Neural cell (in vitro differentiated cells): ENCODE measurements around the gene ZNF195. TPM values are rescaled to one million over a fixed set of nuclear protein-coding genes. Genes with fewer than 3 reads are reported as not detected.

Source experiments
- H2AFZ ChIP-seq: fragments of 200-600, 300-800 bp; sonication (generic), shearing (Covaris generic); 2 replicates; pipeline ENCODE4 v1.6.0; 2014; ENCODE audit warnings: low read depth, mild to moderate bottlenecking, antibody characterized with exemption, low read length, moderate library complexity
- H3F3A ChIP-seq: fragments of 200-600 bp; shearing (Covaris generic); 2 replicates; pipeline ENCODE4 v1.6.1; 2016; ENCODE audit warnings: mild to moderate bottlenecking, moderate library complexity, mixed read lengths, antibody characterized with exemption, low read length; ENCODE audit not compliant: insufficient read depth, poor library complexity, severe bottlenecking
- H3K27ac ChIP-seq: fragments of 200-600, 300-800 bp; sonication (generic), shearing (Covaris generic); 2 replicates; pipeline ENCODE4 v1.5.1; 2014; ENCODE audit warnings: mild to moderate bottlenecking, low read length, moderate library complexity
- H3K27me3 ChIP-seq: fragments of 300-800, 200-600 bp; sonication (generic), shearing (Covaris generic); 2 replicates; pipeline ENCODE4 v1.6.0; 2014; ENCODE audit warnings: mild to moderate bottlenecking, low read depth, low read length, moderate library complexity; ENCODE audit not compliant: insufficient read depth
- H3K36me3 ChIP-seq: fragments of 300-800, 200-600 bp; sonication (generic), shearing (Covaris generic); 2 replicates; pipeline ENCODE4 v1.5.1; 2014; ENCODE audit warnings: mild to moderate bottlenecking, antibody characterized with exemption, low read length, moderate library complexity; ENCODE audit not compliant: insufficient read depth
- H3K4me2 ChIP-seq: fragments of 300-800, 200-600 bp; sonication (generic), shearing (Covaris generic); 2 replicates; pipeline ENCODE4 v1.6.0; 2014; ENCODE audit warnings: mild to moderate bottlenecking, low read length
- H3K4me3 ChIP-seq: fragments of 300-800, 200-600 bp; sonication (generic), shearing (Covaris generic); 2 replicates; pipeline ENCODE4 v1.5.1; 2014; ENCODE audit warnings: mild to moderate bottlenecking, low read length, moderate library complexity
- H3K79me2 ChIP-seq: fragments of 200-600 bp; shearing (Covaris generic); replicated peaks from 2 replicates; pipeline ENCODE4 v1.6.0; 2014; ENCODE audit warnings: mild to moderate bottlenecking, low read length, moderate library complexity; ENCODE audit not compliant: insufficient read depth
- H3K9ac ChIP-seq: fragments of 300-800, 200-600 bp; sonication (generic), shearing (Covaris generic); 2 replicates; pipeline ENCODE4 v1.6.1; 2016; ENCODE audit warnings: mild to moderate bottlenecking, low read length, mixed read lengths
- H3K9me2 ChIP-seq: fragments of 200-600 bp; shearing (Covaris generic); 2 replicates; pipeline ENCODE4 v1.6.1; 2016; ENCODE audit warnings: mild to moderate bottlenecking, low read length, mixed read lengths; ENCODE audit not compliant: insufficient read depth
- H3K9me3 ChIP-seq: fragments of 200-600, 300-800 bp; sonication (generic), shearing (Covaris generic); 2 replicates; pipeline ENCODE4 v1.6.1; 2016; ENCODE audit warnings: mild to moderate bottlenecking, mixed run types, low read length, moderate library complexity, mixed read lengths
- H4K20me1 ChIP-seq: fragments of 200-600 bp; shearing (Covaris generic); 2 replicates; pipeline ENCODE4 v1.6.1; 2016; ENCODE audit warnings: mild to moderate bottlenecking, mixed run types; ENCODE audit not compliant: insufficient read depth
- EP300 ChIP-seq: fragments of 450-650 bp; conservative IDR thresholded peaks from 2 replicates; pipeline ENCODE4 v1.6.1; 2014; ENCODE audit warnings: antibody characterized with exemption, mild to moderate bottlenecking, moderate library complexity; ENCODE audit not compliant: poor library complexity, severe bottlenecking
- EZH2 ChIP-seq: fragments of 200-600, 300-800 bp; shearing (Covaris generic), sonication (generic); IDR thresholded peaks from 2 replicates; pipeline ENCODE4 v1.6.1; 2014; ENCODE audit warnings: antibody characterized with exemption, low read length, borderline replicate concordance, mild to moderate bottlenecking; ENCODE audit not compliant: insufficient read depth, poor library complexity, severe bottlenecking
- MXI1 ChIP-seq: fragments of 450-650 bp; conservative IDR thresholded peaks from 2 replicates; pipeline ENCODE4 v1.6.1; 2014; ENCODE audit warnings: antibody characterized with exemption, mild to moderate bottlenecking; ENCODE audit not compliant: poor library complexity, severe bottlenecking
- POLR2AphosphoS5 ChIP-seq: IDR thresholded peaks from 2 replicates; pipeline ENCODE4 v1.6.1; 2012
- RAD21 ChIP-seq: fragments of 450-650 bp; conservative IDR thresholded peaks from 2 replicates; pipeline ENCODE4 v1.6.1; 2014; ENCODE audit warnings: antibody characterized with exemption, mild to moderate bottlenecking, moderate library complexity
- SMC3 ChIP-seq: fragments of 450-650 bp; conservative IDR thresholded peaks from 2 replicates; pipeline ENCODE4 v1.6.1; 2014; ENCODE audit warnings: antibody characterized with exemption, mild to moderate bottlenecking, moderate library complexity; ENCODE audit not compliant: poor library complexity
- TAF1 ChIP-seq: IDR thresholded peaks from 2 replicates; pipeline ENCODE4 v1.6.1; 2012; ENCODE audit warnings: low read depth
- polyA plus RNA-seq: library from polyadenylated mRNA; depleted of rRNA; stranded (reverse); fragments of >200 nt; gene quantifications from 2 replicates; pipeline ENCODE4 v1.2.3, GENCODE V29; 2014
- TF ChIP-seq, protein P1 (sequence below): fragments of 450-650 bp; IDR thresholded peaks from 2 replicates; pipeline ENCODE4 v1.5.1; 2014; ENCODE audit warnings: antibody characterized with exemption, mild to moderate bottlenecking, moderate library complexity; ENCODE audit not compliant: poor library complexity, severe bottlenecking
- TF ChIP-seq, protein P2 (sequence below): IDR thresholded peaks from 2 replicates; pipeline ENCODE4 v1.6.1; 2012; ENCODE audit warnings: borderline replicate concordance

The ZNF195 gene
- polyA plus RNA-seq, 1 donor from 2014 or later: 101 TPM

- Histone ChIP-seq H4K20me1 (no peaks in the 10 kb centered on the region), H3K79me2 (peaks cover 11% of the 10 kb centered on the region), H3F3A (no peaks in the 10 kb centered on the region), H3K9ac (no peak overlapping the region), H3K27me3 (no peaks in the 10 kb centered on the region), H2AFZ (no peak overlapping the region), H3K9me3 (no peaks in the 10 kb centered on the region), H3K36me3 (peaks cover under 1% of the 10 kb centered on the region), H3K4me3 (no peak overlapping the region), H3K9me2 (no peaks in the 10 kb centered on the region), H3K27ac (no peak overlapping the region), H3K4me2 (no peak overlapping the region)
- no peak for TF ChIP-seq SMC3
- no peak for TF ChIP-seq EZH2
- no peak for TF ChIP-seq MXI1
- no peak for TF ChIP-seq RAD21
- TF ChIP-seq EP300: no peak
- TF ChIP-seq, protein P1, sequence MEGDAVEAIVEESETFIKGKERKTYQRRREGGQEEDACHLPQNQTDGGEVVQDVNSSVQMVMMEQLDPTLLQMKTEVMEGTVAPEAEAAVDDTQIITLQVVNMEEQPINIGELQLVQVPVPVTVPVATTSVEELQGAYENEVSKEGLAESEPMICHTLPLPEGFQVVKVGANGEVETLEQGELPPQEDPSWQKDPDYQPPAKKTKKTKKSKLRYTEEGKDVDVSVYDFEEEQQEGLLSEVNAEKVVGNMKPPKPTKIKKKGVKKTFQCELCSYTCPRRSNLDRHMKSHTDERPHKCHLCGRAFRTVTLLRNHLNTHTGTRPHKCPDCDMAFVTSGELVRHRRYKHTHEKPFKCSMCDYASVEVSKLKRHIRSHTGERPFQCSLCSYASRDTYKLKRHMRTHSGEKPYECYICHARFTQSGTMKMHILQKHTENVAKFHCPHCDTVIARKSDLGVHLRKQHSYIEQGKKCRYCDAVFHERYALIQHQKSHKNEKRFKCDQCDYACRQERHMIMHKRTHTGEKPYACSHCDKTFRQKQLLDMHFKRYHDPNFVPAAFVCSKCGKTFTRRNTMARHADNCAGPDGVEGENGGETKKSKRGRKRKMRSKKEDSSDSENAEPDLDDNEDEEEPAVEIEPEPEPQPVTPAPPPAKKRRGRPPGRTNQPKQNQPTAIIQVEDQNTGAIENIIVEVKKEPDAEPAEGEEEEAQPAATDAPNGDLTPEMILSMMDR: no peak
- TF ChIP-seq, protein P2, sequence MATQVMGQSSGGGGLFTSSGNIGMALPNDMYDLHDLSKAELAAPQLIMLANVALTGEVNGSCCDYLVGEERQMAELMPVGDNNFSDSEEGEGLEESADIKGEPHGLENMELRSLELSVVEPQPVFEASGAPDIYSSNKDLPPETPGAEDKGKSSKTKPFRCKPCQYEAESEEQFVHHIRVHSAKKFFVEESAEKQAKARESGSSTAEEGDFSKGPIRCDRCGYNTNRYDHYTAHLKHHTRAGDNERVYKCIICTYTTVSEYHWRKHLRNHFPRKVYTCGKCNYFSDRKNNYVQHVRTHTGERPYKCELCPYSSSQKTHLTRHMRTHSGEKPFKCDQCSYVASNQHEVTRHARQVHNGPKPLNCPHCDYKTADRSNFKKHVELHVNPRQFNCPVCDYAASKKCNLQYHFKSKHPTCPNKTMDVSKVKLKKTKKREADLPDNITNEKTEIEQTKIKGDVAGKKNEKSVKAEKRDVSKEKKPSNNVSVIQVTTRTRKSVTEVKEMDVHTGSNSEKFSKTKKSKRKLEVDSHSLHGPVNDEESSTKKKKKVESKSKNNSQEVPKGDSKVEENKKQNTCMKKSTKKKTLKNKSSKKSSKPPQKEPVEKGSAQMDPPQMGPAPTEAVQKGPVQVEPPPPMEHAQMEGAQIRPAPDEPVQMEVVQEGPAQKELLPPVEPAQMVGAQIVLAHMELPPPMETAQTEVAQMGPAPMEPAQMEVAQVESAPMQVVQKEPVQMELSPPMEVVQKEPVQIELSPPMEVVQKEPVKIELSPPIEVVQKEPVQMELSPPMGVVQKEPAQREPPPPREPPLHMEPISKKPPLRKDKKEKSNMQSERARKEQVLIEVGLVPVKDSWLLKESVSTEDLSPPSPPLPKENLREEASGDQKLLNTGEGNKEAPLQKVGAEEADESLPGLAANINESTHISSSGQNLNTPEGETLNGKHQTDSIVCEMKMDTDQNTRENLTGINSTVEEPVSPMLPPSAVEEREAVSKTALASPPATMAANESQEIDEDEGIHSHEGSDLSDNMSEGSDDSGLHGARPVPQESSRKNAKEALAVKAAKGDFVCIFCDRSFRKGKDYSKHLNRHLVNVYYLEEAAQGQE: no peak
- TF ChIP-seq TAF1: no peak
- TF ChIP-seq POLR2AphosphoS5: no peak
Measured at GRCh38 chr11:3382613-3383285, 3.8 kb upstream of the ZNF195 start.

- H3K79me2 ChIP-seq: peaks cover 21% of the 10 kb centered on the region
- H3K4me2 ChIP-seq: no peak overlapping the region
- no peak overlapping the region for H2AFZ ChIP-seq
- H3K9me3 ChIP-seq: no peaks in the 10 kb centered on the region
- peaks cover 9% of the 10 kb centered on the region for H3K36me3 ChIP-seq
- H3K9ac ChIP-seq: no peak overlapping the region
- no peaks in the 10 kb centered on the region for H3K27me3 ChIP-seq
- peak overlapping the region; percentile 43 for H3K4me3 ChIP-seq
- no peaks in the 10 kb centered on the region for H4K20me1 ChIP-seq
- no peaks in the 10 kb centered on the region for H3K9me2 ChIP-seq
- H3F3A ChIP-seq: no peaks in the 10 kb centered on the region
- no peak for TF ChIP-seq TAF1
- TF ChIP-seq SMC3: no peak
- TF ChIP-seq, protein P1: no peak
- TF ChIP-seq MXI1: no peak
- no peak overlapping the region for H3K27ac ChIP-seq
Measured at GRCh38 chr11:3381794-3382193, 2.8 kb upstream of the ZNF195 start.
